Lung (tissue), 12 donors: ENCODE results near the gene MTFR1L. TPM values are rescaled to one million over a fixed set of nuclear protein-coding genes. Genes with fewer than 3 reads are reported as not detected.
A peak's percentile ranks its signal among the peaks of the same experiment; 100 is the strongest.
"Not testable (repeated sequence)": the region's sequence is repeated elsewhere in the genome, so short reads cannot be mapped to it uniquely, and the experiment has no call there.

Experiments used
- ATAC-seq: fragments of 200-7000 bp; cut with Tn5 transposase; one replicate; pipeline ENCODE4 v1.9.1; 2020; ENCODE audit warnings: moderate number of reproducible peaks; ENCODE audit not compliant: insufficient read depth, low FRiP score
- DNase-seq, 3 donors: peaks; one replicate each; pipeline ENCODE4 v3.0.0-alpha.2; 2013 to 2017
- H3K27ac ChIP-seq, 2 donors: one replicate each; pipeline ENCODE4 v1.5.1; 2013; ENCODE audit warnings: mild to moderate bottlenecking in 2 of 2, moderate library complexity in 2 of 2, control low read depth in 1 of 2, inconsistent platforms in 1 of 2, low read depth in 1 of 2, low read length in 1 of 2
- H3K27me3 ChIP-seq, 3 donors: one replicate each; pipeline ENCODE4 v1.5.1; 2013; ENCODE audit warnings: low read length in 2 of 3; ENCODE audit not compliant: control insufficient read depth in 3 of 3, insufficient read depth in 3 of 3
- H3K36me3 ChIP-seq, 4 donors: one replicate each; pipeline ENCODE4 v1.5.1; 2013; ENCODE audit warnings: low read length in 4 of 4, mild to moderate bottlenecking in 1 of 4, moderate library complexity in 1 of 4; ENCODE audit not compliant: control insufficient read depth in 4 of 4, insufficient read depth in 4 of 4
- H3K4me1 ChIP-seq, 5 donors: one replicate each; pipeline ENCODE4 v1.5.1; 2013; ENCODE audit warnings: low read length in 5 of 5, mild to moderate bottlenecking in 2 of 5, moderate library complexity in 1 of 5; ENCODE audit not compliant: control insufficient read depth in 5 of 5, insufficient read depth in 5 of 5
- H3K4me3 ChIP-seq: one replicate; pipeline ENCODE4 v1.5.1; 2013; ENCODE audit warnings: mild to moderate bottlenecking, control low read depth, moderate library complexity
- H3K9ac ChIP-seq, 2 donors: one replicate each; pipeline ENCODE4 v1.5.1; 2013; ENCODE audit warnings: low read length in 2 of 2, control low read depth in 1 of 2; ENCODE audit not compliant: insufficient read depth in 1 of 2
- H3K9me3 ChIP-seq, 4 donors: one replicate each; pipeline ENCODE4 v1.5.1; 2013; ENCODE audit warnings: low read length in 3 of 4, mild to moderate bottlenecking in 1 of 4, moderate library complexity in 1 of 4; ENCODE audit not compliant: control insufficient read depth in 4 of 4, insufficient read depth in 3 of 4
- WGBS, 2 donors: extraction: QIAGEN DNeasy Blood & Tissue Kit; methylation state at CpG; one replicate each; pipeline ENCODE4 v1.1.7; 2013; 5-methylcytosine and 5-hydroxymethylcytosine counted together
- polyA plus RNA-seq, 2 donors: library from polyadenylated mRNA; stranded (reverse); fragments of 200-250 nt; gene quantifications; one replicate each; pipeline ENCODE4 v1.2.1, GENCODE V29; 2013
- total RNA-seq, 2 donors: library from RNA; depleted of rRNA in 1 of 2; stranded (reverse); fragments of >200 nt in 1 of 2; gene quantifications; one replicate each; pipeline ENCODE4 v1.2.1, GENCODE V29; 2014 to 2021
- TF ChIP-seq, protein P1 (sequence below): IDR thresholded peaks from 2 replicates; pipeline ENCODE4 v1.5.1; 2012; ENCODE audit warnings: mild to moderate bottlenecking; ENCODE audit errors: control extremely low read depth, extremely low read depth
- donor health status: control.
- donor health status: control.
- donor health status: Bipolar disorder and iron deficiency.
- donor health status: healthy.
- donor health status: DM: yes; HTN: yes; CAD: no.

Gene MTFR1L
- total and polyA plus RNA-seq, 4 donors = 35.4 to 43.6 (median 38.4) TPM

DNA sequence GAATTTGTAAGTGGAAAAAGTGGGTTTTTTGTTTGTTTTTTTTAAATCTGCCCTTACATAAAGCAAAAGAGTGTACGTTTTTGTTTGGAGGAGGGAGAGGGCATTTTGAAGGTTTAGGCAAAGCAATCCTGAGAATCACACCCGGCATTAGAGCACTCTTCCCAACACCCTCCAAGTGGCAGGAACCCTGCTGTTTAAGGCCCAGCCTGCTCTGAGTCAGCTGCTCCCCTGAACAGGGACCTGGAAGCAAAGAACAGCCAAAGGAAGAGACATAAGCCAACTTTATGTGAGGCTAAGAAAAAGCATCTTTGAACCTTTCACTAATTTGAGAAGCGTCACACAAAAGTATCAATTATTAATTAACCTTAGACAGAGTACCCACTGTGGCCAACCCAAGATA, 16.9 kb downstream of the MTFR1L start:
- ATAC-seq = no peak
- 80 to 83% methylated on average over 3 of the region's 3 CpGs for whole genome bisulfite sequencing, 2 donors

DNA sequence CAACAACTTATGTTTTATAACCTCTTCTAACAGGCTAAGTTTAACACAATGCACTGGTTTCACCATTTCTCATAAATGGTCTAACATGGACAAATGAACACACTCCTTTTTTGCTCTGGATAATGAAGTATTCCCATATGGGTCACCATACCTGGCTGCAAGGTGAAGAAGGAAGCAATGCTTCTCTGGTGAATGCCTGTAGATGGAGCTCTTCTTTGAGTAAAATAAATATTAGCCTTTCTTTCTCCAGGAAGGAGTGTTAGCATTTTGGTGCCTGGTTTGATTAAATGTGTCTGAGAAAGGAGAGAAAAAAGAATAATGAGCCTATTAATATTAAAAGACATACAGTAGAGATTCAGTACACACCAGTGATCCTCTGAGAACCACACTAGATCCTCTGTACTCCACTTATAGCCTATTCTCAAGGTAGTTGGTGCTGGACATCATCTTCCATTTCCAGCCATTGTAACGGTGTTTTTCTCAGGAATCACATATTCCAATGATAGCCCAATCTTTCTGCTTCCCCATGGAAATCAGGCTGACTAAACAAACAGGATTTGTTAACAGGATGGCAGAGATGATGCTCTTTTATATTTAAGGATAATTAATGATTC, 17.6 kb downstream of the MTFR1L start:
- TF ChIP-seq, protein P1, sequence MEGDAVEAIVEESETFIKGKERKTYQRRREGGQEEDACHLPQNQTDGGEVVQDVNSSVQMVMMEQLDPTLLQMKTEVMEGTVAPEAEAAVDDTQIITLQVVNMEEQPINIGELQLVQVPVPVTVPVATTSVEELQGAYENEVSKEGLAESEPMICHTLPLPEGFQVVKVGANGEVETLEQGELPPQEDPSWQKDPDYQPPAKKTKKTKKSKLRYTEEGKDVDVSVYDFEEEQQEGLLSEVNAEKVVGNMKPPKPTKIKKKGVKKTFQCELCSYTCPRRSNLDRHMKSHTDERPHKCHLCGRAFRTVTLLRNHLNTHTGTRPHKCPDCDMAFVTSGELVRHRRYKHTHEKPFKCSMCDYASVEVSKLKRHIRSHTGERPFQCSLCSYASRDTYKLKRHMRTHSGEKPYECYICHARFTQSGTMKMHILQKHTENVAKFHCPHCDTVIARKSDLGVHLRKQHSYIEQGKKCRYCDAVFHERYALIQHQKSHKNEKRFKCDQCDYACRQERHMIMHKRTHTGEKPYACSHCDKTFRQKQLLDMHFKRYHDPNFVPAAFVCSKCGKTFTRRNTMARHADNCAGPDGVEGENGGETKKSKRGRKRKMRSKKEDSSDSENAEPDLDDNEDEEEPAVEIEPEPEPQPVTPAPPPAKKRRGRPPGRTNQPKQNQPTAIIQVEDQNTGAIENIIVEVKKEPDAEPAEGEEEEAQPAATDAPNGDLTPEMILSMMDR = no peak
- Histone ChIP-seq H3K36me3 (peaks cover 7 to 14% (median 10%) of the 10 kb centered on the region in 4 donors), H3K9ac (no peak overlapping the region), H3K27ac (no peak overlapping the region), H3K4me1 (peaks cover 0 to 3% (median 0%) of the 10 kb centered on the region in 5 donors), H3K4me3 (no peak overlapping the region), H3K27me3 (no peaks in the 10 kb centered on the region), H3K9me3 (no peaks in the 10 kb centered on the region)
- ATAC-seq (no peak), DNase-seq (peak in 2 of 3 donors; percentile 15 to 38)
- WGBS, 2 donors = 87 to 94% methylated on average over 1 of the region's 1 CpG

More for the DNA sequence above, 16.9 kb downstream of the MTFR1L start:
- H3K36me3 ChIP-seq = peaks cover 11 to 21% (median 16%) of the 10 kb centered on the region in 4 donors
- H3K9ac ChIP-seq = no peak overlapping the region
- H3K4me1 ChIP-seq = peaks cover 0 to 3% (median 0%) of the 10 kb centered on the region in 5 donors
- no peak overlapping the region for H3K27ac ChIP-seq
- no peak for DNase-seq
- TF ChIP-seq, protein P1 = no peak
- no peaks in the 10 kb centered on the region for H3K9me3 ChIP-seq
- no peak overlapping the region for H3K4me3 ChIP-seq
- H3K27me3 ChIP-seq = no peaks in the 10 kb centered on the region

DNA sequence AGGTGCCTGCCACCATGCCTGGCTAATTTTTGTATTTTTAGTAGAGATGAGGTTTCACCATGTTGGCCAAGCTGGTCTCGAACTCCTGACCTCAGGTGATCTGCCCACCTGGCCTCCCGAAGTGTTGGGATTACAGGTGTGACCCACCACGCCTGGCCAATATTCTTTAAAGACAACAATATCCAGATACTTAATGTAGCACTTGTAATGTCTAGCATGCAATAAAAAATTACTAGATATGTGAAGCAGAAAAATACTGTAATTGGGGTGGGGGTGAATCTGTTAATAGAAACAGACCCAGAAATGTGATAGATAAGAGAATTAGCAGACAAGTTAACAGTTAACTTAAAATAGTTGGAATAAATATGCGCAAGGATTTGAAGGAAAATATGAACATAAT, 20.1 kb downstream of the MTFR1L start:
- ATAC-seq = not testable (repeated sequence)
- 98% methylated on average over 4 of the region's 4 CpGs for WGBS, 2 donors

DNA sequence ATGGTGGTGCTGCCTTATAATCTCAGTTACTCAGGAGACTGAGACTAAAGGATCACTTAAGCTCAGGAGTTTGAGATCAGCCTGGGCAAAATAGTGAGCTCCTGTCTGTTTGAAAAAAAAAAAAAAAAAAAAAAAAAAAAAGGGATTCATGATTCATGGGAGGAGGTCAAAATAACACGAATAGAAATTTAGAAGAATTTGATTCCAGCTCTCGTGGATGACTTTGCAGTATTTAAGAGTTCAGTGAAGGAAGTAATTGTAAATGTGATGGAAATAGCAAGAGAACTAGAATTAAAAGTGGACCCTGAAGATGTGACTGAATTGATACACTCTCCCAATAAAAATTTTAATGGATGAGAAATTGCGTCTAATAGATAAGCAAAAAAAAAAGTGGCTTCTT, 23.7 kb downstream of the MTFR1L start:
- no peak for ATAC-seq
- Histone ChIP-seq H3K27ac (no peak overlapping the region), H3K4me3 (no peak overlapping the region), H3K36me3 (no peaks in the 10 kb centered on the region), H3K9ac (no peak overlapping the region), H3K9me3 (no peaks in the 10 kb centered on the region), H3K27me3 (no peaks in the 10 kb centered on the region), H3K4me1 (no peaks in the 10 kb centered on the region)
- 82 to 84% methylated on average over 3 of the region's 3 CpGs for WGBS, 2 donors
- TF ChIP-seq, protein P1 = no peak
- DNase-seq = no peak

More for the DNA sequence above, 20.1 kb downstream of the MTFR1L start:
- H3K4me1 ChIP-seq, H3K27me3 ChIP-seq, H3K27ac ChIP-seq, H3K9ac ChIP-seq, DNase-seq, H3K36me3 ChIP-seq, H3K9me3 ChIP-seq, H3K4me3 ChIP-seq: not testable (repeated sequence)
